HG03575 (cell line): ENCODE results near the gene NUCB1.
"Not testable (repeated sequence)": the region's sequence is repeated elsewhere in the genome, so short reads cannot be mapped to it uniquely, and the experiment has no call there.

ENCODE experiments used
- ATAC-seq: cut with Tn5 transposase; IDR thresholded peaks from one replicate; pipeline ENCODE4 v1.9.1; 2021; ENCODE audit not compliant: unreplicated experiment, insufficient number of reproducible peaks, low FRiP score; ENCODE audit errors: extremely low read depth

NUCB1 gene

GRCh38 chr19:48873476-48874302 lies 26.4 kb upstream of the NUCB1 start:
- no peak for ATAC-seq

DNA sequence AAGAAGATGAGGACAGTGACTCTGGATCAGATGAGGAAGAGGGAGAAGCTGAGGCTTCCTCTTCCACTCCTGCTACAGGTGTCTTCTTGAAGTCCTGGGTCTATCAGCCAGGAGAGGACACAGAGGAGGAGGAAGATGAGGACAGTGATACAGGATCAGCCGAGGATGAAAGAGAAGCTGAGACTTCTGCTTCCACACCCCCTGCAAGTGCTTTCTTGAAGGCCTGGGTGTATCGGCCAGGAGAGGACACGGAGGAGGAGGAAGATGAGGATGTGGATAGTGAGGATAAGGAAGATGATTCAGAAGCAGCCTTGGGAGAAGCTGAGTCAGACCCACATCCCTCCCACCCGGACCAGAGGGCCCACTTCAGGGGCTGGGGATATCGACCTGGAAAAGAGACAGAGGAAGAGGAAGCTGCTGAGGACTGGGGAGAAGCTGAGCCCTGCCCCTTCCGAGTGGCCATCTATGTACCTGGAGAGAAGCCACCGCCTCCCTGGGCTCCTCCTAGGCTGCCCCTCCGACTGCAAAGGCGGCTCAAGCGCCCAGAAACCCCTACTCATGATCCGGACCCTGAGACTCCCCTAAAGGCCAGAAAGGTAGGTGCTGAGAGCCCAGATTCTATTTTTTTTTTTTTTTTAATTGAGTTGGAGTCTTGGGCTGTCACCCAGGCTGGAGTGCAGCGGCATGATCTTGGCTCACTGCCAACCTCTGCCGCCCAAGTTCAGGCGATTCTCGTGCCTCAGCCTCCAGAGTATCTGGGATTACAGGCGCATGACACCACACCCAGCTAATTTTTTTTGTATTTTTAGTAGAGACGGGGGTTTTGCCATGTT lies 25.6 kb upstream of the NUCB1 start:
- ATAC-seq = no peak

DNA sequence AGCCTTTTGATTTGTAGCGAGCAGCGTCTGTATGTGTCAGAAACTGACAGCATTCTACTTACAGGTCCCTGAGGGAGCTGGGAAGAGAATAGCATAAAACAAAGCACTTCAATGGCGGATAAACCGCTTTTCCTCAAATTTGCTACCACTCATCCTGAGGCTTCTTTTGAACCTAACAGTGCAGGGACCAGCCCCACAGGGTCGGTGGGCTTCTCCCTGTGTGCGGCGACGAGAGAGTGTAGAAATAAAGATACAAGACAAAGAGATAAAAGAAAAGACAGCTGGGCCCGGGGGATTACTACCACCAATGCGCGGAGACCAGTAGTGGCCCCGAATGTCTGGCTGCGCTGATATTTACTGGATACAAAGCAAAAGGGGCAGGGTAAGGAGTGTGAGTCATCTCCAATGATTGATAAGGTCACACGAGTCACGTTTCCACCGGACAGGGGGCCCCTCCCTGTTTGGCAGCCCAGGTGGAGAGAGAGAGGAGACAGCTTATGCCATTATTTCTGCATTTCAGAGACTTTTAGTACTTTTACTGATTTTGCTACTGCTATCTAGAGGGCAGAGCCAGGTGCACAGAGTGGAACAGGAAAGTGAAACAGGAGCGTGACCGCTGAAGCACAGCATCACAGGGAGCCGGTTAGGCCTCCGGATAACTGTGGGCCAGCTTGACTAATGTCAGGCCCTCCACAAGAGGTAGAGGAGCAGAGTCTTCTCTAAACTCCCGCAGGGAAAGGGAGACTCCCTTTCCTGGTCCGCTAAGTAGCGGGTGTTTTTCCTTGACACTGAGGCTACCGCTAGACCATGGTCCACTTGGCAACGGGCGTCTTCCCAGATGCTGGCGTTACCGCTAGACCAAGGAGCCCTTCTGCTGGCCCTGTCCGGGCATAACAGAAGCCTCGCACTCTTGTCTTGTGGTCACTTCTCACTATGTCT lies 23.8 kb upstream of the NUCB1 start:
- not testable (repeated sequence) for ATAC-seq

GRCh38 chr19:48877855-48878195 lies 22.3 kb upstream of the NUCB1 start:
- ATAC-seq = no peak

- no peak for ATAC-seq
Observed at GRCh38 chr19:48878196-48879024, 21.7 kb upstream of the NUCB1 start.

DNA sequence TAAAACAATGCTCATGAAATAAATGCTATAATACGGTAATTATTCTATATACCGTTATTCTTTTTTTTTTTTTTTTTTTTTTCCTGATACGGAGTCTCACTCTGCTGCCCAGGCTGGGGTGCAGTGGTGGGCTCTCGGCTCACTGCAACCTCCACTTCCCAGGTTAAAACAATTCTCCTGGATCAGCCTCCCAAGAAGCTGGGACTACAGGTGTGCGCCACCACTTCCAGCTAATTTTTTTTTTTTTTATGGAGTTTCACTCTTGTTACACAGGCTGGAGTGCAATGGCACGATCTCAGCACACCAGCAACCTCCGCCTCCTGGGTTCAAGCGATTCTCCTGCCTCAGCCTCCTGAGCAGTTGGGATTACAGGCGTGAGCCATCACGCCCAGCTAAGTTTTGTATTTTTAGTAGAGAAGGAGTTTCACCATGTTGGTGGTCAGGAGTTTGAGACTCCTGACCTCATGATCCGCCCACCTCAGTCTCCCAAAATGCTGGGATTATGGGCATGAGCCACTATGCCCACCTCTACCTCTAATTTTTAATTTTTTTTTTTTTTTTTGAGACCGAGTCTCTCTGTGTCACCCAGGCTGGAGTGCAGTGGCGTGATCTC lies 21.0 kb upstream of the NUCB1 start:
- no peak for ATAC-seq

DNA sequence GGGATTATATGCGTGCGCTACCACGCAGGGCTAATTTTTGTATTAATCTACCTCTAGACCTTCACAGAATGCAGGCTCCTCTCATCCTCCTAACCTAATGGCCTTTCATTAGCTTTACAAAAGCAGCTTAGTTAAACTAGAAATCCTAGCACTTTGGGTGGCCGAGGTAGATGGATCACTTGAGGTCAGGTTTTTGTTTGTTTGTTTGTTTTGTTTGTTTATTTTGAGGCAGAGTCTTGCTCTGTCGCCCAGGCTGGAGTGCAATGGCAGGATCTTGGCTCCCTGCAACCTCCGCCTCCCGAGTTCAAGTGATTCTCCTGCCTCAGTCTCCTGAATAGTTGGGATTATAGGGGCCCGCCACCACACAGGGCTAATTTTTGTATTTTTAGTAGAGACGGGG lies 20.4 kb upstream of the NUCB1 start:
- not testable (repeated sequence) for ATAC-seq

GRCh38 chr19:48881741-48882657 lies 18.1 kb upstream of the NUCB1 start:
- ATAC-seq = no peak

- ATAC-seq = no peak
Observed at GRCh38 chr19:48883726-48884125, 16.4 kb upstream of the NUCB1 start.

DNA sequence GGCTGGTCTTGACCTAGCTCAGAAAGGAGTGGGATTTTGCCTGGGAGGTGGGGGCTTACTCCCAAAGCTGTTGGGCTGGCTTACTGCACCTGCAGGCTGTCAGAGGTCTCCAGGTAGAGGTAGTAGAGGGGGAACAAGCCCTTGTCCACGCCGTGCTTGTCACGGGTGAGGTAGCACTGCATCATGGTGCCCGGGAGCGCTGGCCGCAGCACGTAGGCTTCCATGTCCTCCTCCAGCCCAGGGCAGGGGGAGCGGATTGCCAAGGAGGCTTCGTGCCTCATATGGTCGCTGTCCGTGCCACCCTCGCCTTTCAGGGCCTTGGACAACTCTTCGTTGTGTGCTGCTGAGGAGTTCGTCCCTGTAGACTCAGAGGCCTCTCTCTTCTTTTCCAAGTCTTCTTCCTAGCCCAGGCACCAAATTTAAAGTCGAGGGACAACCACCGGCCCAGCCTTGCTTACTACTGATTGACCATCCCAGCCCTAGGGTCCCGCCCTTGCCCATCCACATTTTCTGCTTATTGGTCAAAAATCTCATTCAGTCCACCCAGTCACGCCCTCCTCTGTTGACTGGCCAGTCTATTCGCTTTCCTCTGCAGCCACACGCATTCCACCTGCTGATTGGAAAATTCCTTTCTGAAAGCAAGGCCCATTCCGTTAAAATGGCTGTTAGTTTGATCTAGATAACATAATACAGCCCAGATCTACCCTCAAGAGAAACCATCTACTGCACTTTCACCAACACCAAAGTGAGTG lies 12.1 kb upstream of the NUCB1 start:
- ATAC-seq = no peak

- ATAC-seq = not testable (repeated sequence)
Observed at GRCh38 chr19:48889496-48889895, 10.6 kb upstream of the NUCB1 start.

- no peak for ATAC-seq
Observed at GRCh38 chr19:48890551-48890950, 9.6 kb upstream of the NUCB1 start.

DNA sequence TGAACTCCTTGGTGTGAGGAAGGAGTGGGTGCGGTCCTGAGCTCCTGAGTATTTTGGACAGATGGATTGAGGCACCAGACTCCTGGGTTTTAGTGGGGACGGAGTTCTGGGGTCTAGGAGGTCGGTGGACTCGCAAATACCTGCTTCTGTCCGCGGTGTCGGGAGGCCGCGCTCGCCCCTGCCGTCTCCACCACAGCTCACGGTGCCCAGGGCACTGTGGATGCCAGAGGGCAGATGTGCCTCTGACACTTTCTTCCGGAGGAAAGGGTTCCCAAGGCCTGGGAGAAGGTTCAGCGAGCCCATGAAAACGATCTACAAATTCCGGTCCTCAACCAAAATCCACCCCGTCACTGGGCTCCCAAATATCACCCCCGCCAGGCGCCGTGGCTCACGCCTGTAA lies 4.9 kb upstream of the NUCB1 start:
- ATAC-seq = no peak

DNA sequence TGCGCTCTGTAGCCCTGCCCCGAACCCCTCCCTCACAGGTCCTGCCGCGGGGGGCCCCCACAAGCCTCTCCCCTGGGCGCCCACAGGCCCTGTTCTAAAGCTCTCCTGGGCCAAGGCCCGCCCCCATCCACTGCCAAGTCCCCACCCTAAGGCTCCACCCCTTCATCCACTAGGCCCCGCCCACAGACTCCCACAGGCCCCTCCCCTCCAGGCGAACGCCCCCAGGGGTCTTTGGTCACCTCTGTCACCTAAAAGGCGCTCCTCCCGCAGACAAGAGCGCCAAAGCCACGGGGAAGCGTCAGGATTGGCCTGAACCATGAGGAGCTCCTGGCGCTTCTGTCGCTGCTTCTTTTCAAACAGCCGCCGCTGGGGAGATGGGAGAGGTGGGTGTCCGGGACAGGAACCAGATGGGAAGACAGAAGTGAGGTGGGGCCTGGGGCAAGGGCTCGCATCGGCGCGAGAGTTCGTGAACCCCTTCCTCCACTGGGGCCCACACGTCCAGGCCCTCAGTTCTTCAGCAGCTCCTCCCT lies 3.9 kb upstream of the NUCB1 start:
- ATAC-seq = no peak

GRCh38 chr19:48897181-48897580 lies 2.9 kb upstream of the NUCB1 start:
- no peak for ATAC-seq

GRCh38 chr19:48899386-48899749 lies 744 bp upstream of the NUCB1 start:
- not testable (repeated sequence) for ATAC-seq
